Uterus (tissue), 4 donors: ENCODE data around the gene AUTS2. TPM values are rescaled to one million over a fixed set of nuclear protein-coding genes. Genes with fewer than 3 reads are reported as not detected.

Experiments used
- DNase-seq, 2 donors: peaks; one replicate each; pipeline ENCODE4 v3.0.0-alpha.2; 2019 to 2020
- H3K27ac ChIP-seq, 2 donors: fragments of 200-600 bp; sonication (generic); 1 replicate in 1 of 2; 2 replicates in 1 of 2; pipeline ENCODE4 v1.5.1; 2016 to 2018
- H3K27me3 ChIP-seq, 2 donors: fragments of 200-600 bp; sonication (generic); one replicate each; pipeline ENCODE4 v1.5.1; 2018 to 2019; ENCODE audit warnings: control low read depth in 1 of 2
- H3K36me3 ChIP-seq, 2 donors: fragments of 200-600 bp; sonication (generic); one replicate each; pipeline ENCODE4 v1.5.1; 2019; ENCODE audit warnings: control low read depth in 1 of 2
- H3K4me1 ChIP-seq, 2 donors: fragments of 200-600 bp; sonication (generic); one replicate each; pipeline ENCODE4 v1.5.1; 2018 to 2019; ENCODE audit warnings: control low read depth in 1 of 2
- H3K4me3 ChIP-seq, 2 donors: fragments of 200-600 bp; sonication (generic); 1 replicate in 1 of 2; 2 replicates in 1 of 2; pipeline ENCODE4 v1.5.1; 2018 to 2019; ENCODE audit warnings: mild to moderate bottlenecking in 1 of 2
- H3K9me3 ChIP-seq, 2 donors: fragments of 200-600 bp; sonication (generic); one replicate each; pipeline ENCODE4 v1.5.1; 2019; ENCODE audit warnings: control low read depth in 1 of 2
- POLR2A ChIP-seq, 2 donors: fragments of 450-650 bp; IDR thresholded peaks; one replicate each; pipeline ENCODE4 v1.6.1; 2016; ENCODE audit warnings: antibody characterized with exemption in 2 of 2, mild to moderate bottlenecking in 1 of 2, moderate library complexity in 1 of 2
- intact Hi-C: fragments of 100-400 bp; cut with DNase I; formaldehyde crosslinking; loops from one replicate; pipeline ENCODE4 v1.15.1; 2023; ENCODE audit warnings: low total_unique reads
- total RNA-seq, 4 donors: library from RNA; depleted of rRNA in 3 of 4; stranded (reverse); fragments of >200 nt in 3 of 4; gene quantifications; one replicate each; pipeline versions ENCODE4 v1.1.0 to v1.2.4, GENCODE V29; 2014 to 2023
- TF ChIP-seq, protein P1 (sequence below), 4 experiments: fragments of 200-600 bp in 2 of 4; fragments of 450-650 bp in 2 of 4; sonication (generic) in 2 of 4; IDR thresholded peaks; one replicate each; pipeline ENCODE4 v1.5.1; 2016 to 2019; ENCODE audit warnings: antibody characterized with exemption in 4 of 4, mild to moderate bottlenecking in 2 of 4, moderate library complexity in 1 of 4
- donor health status: DM: yes; HTN: yes; CAD: no.

The AUTS2 gene
- total RNA-seq, 4 donors from 2014 or later: 10.5 to 58.2 (median 30.0) TPM

DNA sequence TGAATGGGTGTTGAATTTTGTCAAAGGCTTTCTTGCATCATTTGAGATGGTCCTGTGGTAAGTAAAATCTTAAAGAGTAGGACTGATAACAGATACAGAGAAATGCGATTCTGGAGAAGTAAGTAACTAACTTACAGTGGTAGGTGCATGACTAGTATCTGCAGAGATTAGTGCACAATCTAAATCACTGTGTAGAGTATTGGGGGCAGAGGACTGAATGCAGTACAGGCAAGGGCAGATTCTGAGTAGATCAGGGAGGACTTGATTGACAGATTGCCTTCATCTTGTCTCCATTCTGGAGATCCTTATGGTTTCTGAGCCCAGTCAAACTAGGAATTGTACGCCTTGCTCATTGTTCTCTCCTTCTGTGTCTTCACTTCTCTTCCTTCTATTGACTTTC, 736.0 kb downstream of the AUTS2 start:
- no peaks in the 10 kb centered on the region for H3K9me3 ChIP-seq
- no peak overlapping the region for H3K27ac ChIP-seq
- no peak for DNase-seq
- H3K4me1 ChIP-seq: no peaks in the 10 kb centered on the region
- intact Hi-C loops: no loop called here
- H3K36me3 ChIP-seq: no peaks in the 10 kb centered on the region
- TF ChIP-seq, protein P1, sequence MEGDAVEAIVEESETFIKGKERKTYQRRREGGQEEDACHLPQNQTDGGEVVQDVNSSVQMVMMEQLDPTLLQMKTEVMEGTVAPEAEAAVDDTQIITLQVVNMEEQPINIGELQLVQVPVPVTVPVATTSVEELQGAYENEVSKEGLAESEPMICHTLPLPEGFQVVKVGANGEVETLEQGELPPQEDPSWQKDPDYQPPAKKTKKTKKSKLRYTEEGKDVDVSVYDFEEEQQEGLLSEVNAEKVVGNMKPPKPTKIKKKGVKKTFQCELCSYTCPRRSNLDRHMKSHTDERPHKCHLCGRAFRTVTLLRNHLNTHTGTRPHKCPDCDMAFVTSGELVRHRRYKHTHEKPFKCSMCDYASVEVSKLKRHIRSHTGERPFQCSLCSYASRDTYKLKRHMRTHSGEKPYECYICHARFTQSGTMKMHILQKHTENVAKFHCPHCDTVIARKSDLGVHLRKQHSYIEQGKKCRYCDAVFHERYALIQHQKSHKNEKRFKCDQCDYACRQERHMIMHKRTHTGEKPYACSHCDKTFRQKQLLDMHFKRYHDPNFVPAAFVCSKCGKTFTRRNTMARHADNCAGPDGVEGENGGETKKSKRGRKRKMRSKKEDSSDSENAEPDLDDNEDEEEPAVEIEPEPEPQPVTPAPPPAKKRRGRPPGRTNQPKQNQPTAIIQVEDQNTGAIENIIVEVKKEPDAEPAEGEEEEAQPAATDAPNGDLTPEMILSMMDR (IDR thresholded peaks at IDR 0.05): no peak
- no peak for TF ChIP-seq POLR2A (IDR thresholded peaks at IDR 0.05)
- no peak overlapping the region for H3K4me3 ChIP-seq
- no peaks in the 10 kb centered on the region for H3K27me3 ChIP-seq

DNA sequence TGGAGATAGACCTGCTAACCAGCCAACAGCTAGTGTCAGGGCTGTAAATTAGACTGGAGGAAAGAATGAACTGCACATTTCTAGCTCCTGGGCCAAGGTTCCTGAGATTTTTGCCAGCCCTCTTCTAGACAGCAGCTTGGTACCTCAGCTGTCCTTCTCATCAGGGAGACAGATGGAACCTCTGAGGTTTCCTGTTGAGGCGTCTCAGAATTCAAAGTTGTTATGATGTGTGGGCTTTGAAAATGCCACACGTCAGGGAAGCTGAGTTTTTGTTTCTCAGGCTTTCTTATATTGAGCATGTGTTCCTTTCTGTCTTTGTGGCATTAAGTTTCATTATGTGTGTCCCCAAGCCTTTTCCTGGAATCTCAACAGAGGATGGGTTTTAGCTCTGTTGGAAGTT, 736.6 kb downstream of the AUTS2 start:
- TF ChIP-seq POLR2A (IDR thresholded peaks at IDR 0.05): no peak
- TF ChIP-seq, protein P1 (IDR thresholded peaks at IDR 0.05): no peak
- Histone ChIP-seq H3K27me3 (no peaks in the 10 kb centered on the region), H3K4me1 (no peaks in the 10 kb centered on the region), H3K27ac (no peak overlapping the region), H3K9me3 (no peaks in the 10 kb centered on the region), H3K4me3 (no peak overlapping the region), H3K36me3 (no peaks in the 10 kb centered on the region)
- no peak for DNase-seq
- intact Hi-C loops: no loop called here

DNA sequence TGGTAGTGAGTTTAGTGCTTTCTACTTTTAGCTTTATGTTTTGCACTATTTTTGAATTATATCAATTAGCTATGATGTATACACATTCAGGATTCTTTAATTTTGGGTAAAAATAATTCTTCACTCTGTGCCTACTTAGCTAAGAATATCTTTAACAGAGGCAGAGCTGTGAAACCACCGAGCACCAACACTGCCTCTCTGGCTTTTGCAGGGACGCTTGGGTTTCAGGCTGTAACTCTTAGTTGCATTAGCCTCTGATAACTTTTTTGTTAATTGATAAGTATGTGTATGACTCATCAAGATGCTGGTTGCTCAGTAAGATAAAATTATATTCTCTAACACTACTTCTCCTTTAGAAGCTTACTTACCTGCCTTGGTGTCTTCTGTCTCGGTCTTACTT, 738.3 kb downstream of the AUTS2 start:
- TF ChIP-seq, protein P1 (IDR thresholded peaks at IDR 0.05): no peak
- no peak for TF ChIP-seq POLR2A (IDR thresholded peaks at IDR 0.05)
- no peak for DNase-seq
- intact Hi-C loops: no loop called here

DNA sequence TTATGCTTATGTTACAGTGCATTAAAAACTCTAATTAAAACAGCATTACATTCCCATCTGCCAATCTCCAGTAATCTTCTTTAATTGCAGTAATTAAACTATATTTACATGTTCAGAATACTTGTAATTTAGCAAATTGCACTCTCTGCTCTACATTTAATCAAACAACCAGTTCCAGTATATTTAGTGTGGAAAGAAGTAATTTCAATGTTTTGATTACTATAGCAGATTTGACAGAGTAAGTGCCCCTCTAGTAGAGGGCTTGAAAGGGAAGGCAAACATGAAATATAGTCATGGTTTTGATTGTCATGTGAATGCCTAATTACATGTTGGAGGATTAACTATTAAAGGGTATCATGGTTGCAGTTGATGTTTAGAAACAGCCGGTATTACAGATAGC, 739.7 kb downstream of the AUTS2 start:
- intact Hi-C loops: no loop called here
- H3K27me3 ChIP-seq: no peaks in the 10 kb centered on the region

More for the DNA sequence above, 738.3 kb downstream of the AUTS2 start:
- Histone ChIP-seq H3K9me3 (no peaks in the 10 kb centered on the region), H3K27ac (no peak overlapping the region), H3K4me1 (no peaks in the 10 kb centered on the region), H3K36me3 (no peaks in the 10 kb centered on the region), H3K27me3 (no peaks in the 10 kb centered on the region), H3K4me3 (no peak overlapping the region)

DNA sequence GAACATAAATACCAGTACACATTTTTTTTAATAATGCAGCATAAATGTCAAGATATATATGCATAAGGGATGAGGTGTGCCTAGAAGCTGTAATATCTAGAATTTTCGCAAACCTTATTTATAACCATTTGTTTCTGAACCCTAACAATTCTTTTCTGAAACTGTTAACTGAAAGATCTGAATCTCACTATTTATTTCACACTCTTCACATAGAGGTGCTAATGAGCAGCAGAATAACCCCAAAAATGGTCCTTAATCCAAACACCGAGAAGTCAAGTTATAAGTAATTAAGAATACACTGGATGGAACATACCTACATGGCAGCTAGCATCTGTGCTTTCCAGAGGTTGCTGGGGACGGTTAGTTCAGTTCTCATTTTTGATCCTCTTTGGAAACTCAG, 742.0 kb downstream of the AUTS2 start:
- DNase-seq: no peak
- Histone ChIP-seq H3K36me3 (no peaks in the 10 kb centered on the region), H3K27me3 (no peaks in the 10 kb centered on the region), H3K4me3 (no peak overlapping the region), H3K27ac (no peak overlapping the region), H3K4me1 (no peaks in the 10 kb centered on the region), H3K9me3 (no peaks in the 10 kb centered on the region)
- intact Hi-C loops: no loop called here
- TF ChIP-seq, protein P1 (IDR thresholded peaks at IDR 0.05): no peak
- no peak for TF ChIP-seq POLR2A (IDR thresholded peaks at IDR 0.05)

More for the DNA sequence above, 739.7 kb downstream of the AUTS2 start:
- no peak overlapping the region for H3K27ac ChIP-seq
- no peaks in the 10 kb centered on the region for H3K4me1 ChIP-seq
- no peaks in the 10 kb centered on the region for H3K9me3 ChIP-seq
- no peaks in the 10 kb centered on the region for H3K36me3 ChIP-seq
- TF ChIP-seq POLR2A (IDR thresholded peaks at IDR 0.05): no peak
- TF ChIP-seq, protein P1 (IDR thresholded peaks at IDR 0.05): no peak
- no peak overlapping the region for H3K4me3 ChIP-seq
- no peak for DNase-seq
